GM12878 (cell line): ENCODE data around the gene ETDA. TPM values are rescaled to one million over a fixed set of nuclear protein-coding genes. Genes with fewer than 3 reads are reported as not detected.

Experiments used
- ATAC-seq: fragments of 200-7000 bp; cut with Tn5 transposase; 3 replicates; pipeline ENCODE4 v1.9.1; 2020; ENCODE audit warnings: mild to moderate bottlenecking, moderate library complexity
- BruUV-seq: library from RNA; stranded (reverse); fragments of 400-500 nt; replicated peaks from 2 replicates; lab custom pipeline; 2021; lab: Mats Ljungman, UMichigan
- CTCF ChIA-PET: fragments of 300-600 bp; sonication (Branson Sonifier 250); formaldehyde crosslinking; extraction: SDS; loops from one replicate; lab custom pipeline; 2021; ENCODE audit warnings: inconsistent platforms; lab: Yijun Ruan, JAX
- POLR2A ChIA-PET: fragments of 350-600 bp; formaldehyde crosslinking; extraction: SDS; loops from one replicate; lab custom pipeline; 2021; ENCODE audit warnings: inconsistent platforms; lab: Charles Lee
- RAD21 ChIA-PET: fragments of 300-600 bp; sonication (Branson Sonifier 250); formaldehyde crosslinking; loops from one replicate; lab custom pipeline; 2023; ENCODE audit warnings: antibody characterized with exemption; ENCODE audit not compliant: unreplicated experiment; lab: Charles Lee
- SMC1A ChIA-PET: fragments of 300-600 bp; sonication (Branson Sonifier 250); formaldehyde crosslinking; loops from one replicate; lab custom pipeline; 2023; ENCODE audit not compliant: unreplicated experiment, uncharacterized antibody; lab: Charles Lee
- DNase-seq: peaks from one replicate; pipeline ENCODE4 v3.0.0-alpha.2; 2011; ENCODE audit warnings: low read depth, low spot score
- FAIRE-seq: peaks from 3 replicates; lab custom pipeline; 2011; peaks lifted over from hg19 to GRCh38; lab: Jason Lieb, UNC
- H2AFZ ChIP-seq: 2 replicates; pipeline ENCODE4 v1.6.0; 2011; ENCODE audit warnings: low read depth, low read length, control low read depth; ENCODE audit not compliant: control insufficient read depth
- H3K27ac ChIP-seq: 2 replicates; pipeline ENCODE4 v1.5.1; 2011; ENCODE audit warnings: control low read depth; ENCODE audit not compliant: control insufficient read depth, insufficient read depth
- H3K27me3 ChIP-seq, 2 experiments: replicated peaks in 1 of 2; 2 replicates each; pipeline versions ENCODE4 v1.6.0 to v1.6.1; 2011; ENCODE audit warnings: low read length in 1 of 2; ENCODE audit not compliant: control insufficient read depth in 2 of 2, insufficient read depth in 2 of 2
- H3K36me3 ChIP-seq, 2 experiments: 2 replicates each; pipeline ENCODE4 v1.5.1; 2011; ENCODE audit warnings: low read length in 1 of 2; ENCODE audit not compliant: control insufficient read depth in 2 of 2, insufficient read depth in 2 of 2
- H3K4me1 ChIP-seq: 2 replicates; pipeline ENCODE4 v1.6.1; 2011; ENCODE audit warnings: mild to moderate bottlenecking, low read length, moderate library complexity, mixed read lengths; ENCODE audit not compliant: control insufficient read depth, insufficient read depth
- H3K4me2 ChIP-seq: 2 replicates; pipeline ENCODE4 v1.6.0; 2011; ENCODE audit warnings: control low read depth; ENCODE audit not compliant: control insufficient read depth, insufficient read depth
- H3K4me3 ChIP-seq: fragments of 200-600 bp; sonication (generic); 2 replicates; pipeline ENCODE4 v1.5.1; 2016
- H3K79me2 ChIP-seq: 2 replicates; pipeline ENCODE4 v1.6.0; 2011; ENCODE audit warnings: low read length; ENCODE audit not compliant: control insufficient read depth, insufficient read depth
- H3K9ac ChIP-seq: 2 replicates; pipeline ENCODE4 v1.8.0; 2011; ENCODE audit warnings: low read length, control low read depth, mixed read lengths; ENCODE audit not compliant: control insufficient read depth, insufficient read depth
- H3K9me3 ChIP-seq: replicated peaks from 3 replicates; pipeline ENCODE4 v1.5.1; 2011; ENCODE audit warnings: mild to moderate bottlenecking, low read length; ENCODE audit not compliant: control insufficient read depth, insufficient read depth
- H4K20me1 ChIP-seq: 2 replicates; pipeline ENCODE4 v1.6.0; 2011; ENCODE audit not compliant: control insufficient read depth, insufficient read depth
- ATF7 ChIP-seq: fragments of 450-650 bp; IDR thresholded peaks from 2 replicates; pipeline ENCODE4 v1.6.1; 2016; ENCODE audit warnings: low read depth, mild to moderate bottlenecking
- DPF2 ChIP-seq: fragments of 450-650 bp; IDR thresholded peaks from 2 replicates; pipeline ENCODE4 v1.6.1; 2017; ENCODE audit warnings: mild to moderate bottlenecking
- ESRRA ChIP-seq: IDR thresholded peaks from 2 replicates; pipeline ENCODE4 v1.6.1; 2012; ENCODE audit warnings: mild to moderate bottlenecking, low read length, improper control_type of control experiment
- EZH2 ChIP-seq: IDR thresholded peaks from 2 replicates; pipeline ENCODE4 v1.6.1; 2012; ENCODE audit warnings: low read depth, mild to moderate bottlenecking, control low read depth, inconsistent platforms, low read length, borderline replicate concordance; ENCODE audit not compliant: control insufficient read depth
- HDAC2 ChIP-seq: fragments of 200-600 bp; sonication (generic); IDR thresholded peaks from 2 replicates; pipeline ENCODE4 v1.6.1; 2017
- NFYB ChIP-seq: IDR thresholded peaks from 2 replicates; pipeline ENCODE4 v1.6.1; 2011; ENCODE audit warnings: low read depth, mild to moderate bottlenecking, low read length, improper control_type of control experiment, moderate library complexity; ENCODE audit not compliant: insufficient read depth
- POLR2AphosphoS2 ChIP-seq: IDR thresholded peaks from 2 replicates; pipeline ENCODE4 v1.6.1; 2011; ENCODE audit warnings: low read depth, mild to moderate bottlenecking, low read length, improper control_type of control experiment, moderate library complexity
- RCOR1 ChIP-seq: conservative IDR thresholded peaks from 2 replicates; pipeline ENCODE4 v1.6.1; 2012; ENCODE audit warnings: low read depth, low read length, improper control_type of control experiment
- SKIL ChIP-seq: fragments of 450-650 bp; IDR thresholded peaks from 2 replicates; pipeline ENCODE4 v1.6.1; 2017; ENCODE audit warnings: mild to moderate bottlenecking, low read depth, inconsistent platforms; ENCODE audit not compliant: poor library complexity, severe bottlenecking
- SMAD5 ChIP-seq: IDR thresholded peaks from 2 replicates; pipeline ENCODE4 v1.6.1; 2016; ENCODE audit warnings: antibody characterized with exemption, low read depth
- SMARCA5 ChIP-seq: fragments of 450-650 bp; IDR thresholded peaks from 2 replicates; pipeline ENCODE4 v1.6.1; 2017; ENCODE audit warnings: mild to moderate bottlenecking
- WGBS: methylation state at CpG from one replicate; pipeline ENCODE4 v1.1.6; 2016; ENCODE audit warnings: low lambda C conversion rate; ENCODE audit not compliant: insufficient replicate concordance, insufficient coverage; ENCODE audit errors: missing lambda C conversion rate; 5-methylcytosine and 5-hydroxymethylcytosine counted together
- in situ Hi-C: fragments of 300-500 bp; cut with MboI; formaldehyde crosslinking; loops from 9 replicates; pipeline ENCODE4 v1.14.3; 2018; ENCODE audit warnings: mixed read lengths
- intact Hi-C: fragments of 100-400 bp; cut with micrococcal nuclease; formaldehyde crosslinking; loops from one replicate; pipeline ENCODE4 v1.14.2; 2022; ENCODE audit not compliant: unreplicated experiment
- polyA plus RNA-seq, 11 experiments: library from polyadenylated mRNA; depleted of rRNA in 4 of 11; unstranded in 6 of 11; stranded (reverse) in 5 of 11; fragments of >200 nt; fragmentation: Nextera tagmentation in 4 of 11; fragmentation: Illumina TruSeq in 1 of 11; extraction: Ambion mirVana in 4 of 11; extraction: Trizol in 1 of 11; gene quantifications; 1 replicate in 1 of 11; 2 replicates in 10 of 11; pipeline versions ENCODE4 v1.2.1 to v1.2.3, GENCODE V29; 2011 to 2016; ENCODE audit warnings: inconsistent platforms in 2 of 11, missing spikeins in 2 of 11, low read depth in 1 of 11
- total RNA-seq, 4 experiments: library from RNA; depleted of rRNA in 3 of 4; stranded (reverse); fragments of >200 nt in 3 of 4; fragmentation: Illumina TruSeq in 1 of 4; extraction: Trizol in 1 of 4; gene quantifications; 2 replicates each; pipeline versions ENCODE4 v1.2.1 to v1.2.3, GENCODE V29; 2013 to 2021
- TF ChIP-seq, protein P1 (sequence below): fragments of 450-650 bp; formaldehyde crosslinking; IDR thresholded peaks from 2 replicates; pipeline ENCODE4 v1.4.0; 2020; ENCODE audit warnings: mild to moderate bottlenecking, moderate library complexity

The ETDA gene
- total and polyA plus RNA-seq, 10 of the 15 experiments (the other 5 are each of a cell fraction or from before 2014, with no cell fraction given) = not detected

DNA sequence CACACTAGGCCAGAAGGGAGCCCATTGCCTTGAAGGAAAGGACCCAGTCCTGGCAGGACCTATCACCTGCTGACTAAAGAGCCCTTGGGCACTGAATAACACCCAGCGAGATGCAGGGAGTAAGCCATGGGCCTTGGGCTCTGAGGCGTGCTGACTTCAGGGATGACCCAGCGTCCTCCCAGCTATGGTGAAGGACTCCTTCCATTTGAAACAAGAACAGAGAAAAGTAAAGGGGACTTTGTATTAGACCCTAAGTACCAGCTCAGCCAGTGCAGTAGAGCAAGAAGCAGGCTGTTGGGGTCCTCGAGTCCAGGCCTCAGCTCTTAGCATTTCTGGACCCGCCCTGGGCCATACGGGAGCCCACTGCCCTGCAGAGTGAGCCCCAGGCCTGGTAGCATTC, 5.1 kb downstream of the ETDA start:
- H3K27ac ChIP-seq = no peak overlapping the region
- no peaks in the 10 kb centered on the region for H3K27me3 ChIP-seq
- BruUV-seq = no TSS peak
- ChIA-PET SMC1A (no interaction called here), CTCF (no interaction called here), RAD21 (no interaction called here), POLR2A (no interaction called here)
- H3K9ac ChIP-seq = no peak overlapping the region
- WGBS = 15% methylated on average over 6 of the region's 6 CpGs
- H3K4me3 ChIP-seq = no peak overlapping the region
- no peaks in the 10 kb centered on the region for H3K36me3 ChIP-seq
- H3K4me2 ChIP-seq = no peak overlapping the region
- H3K79me2 ChIP-seq = no peaks in the 10 kb centered on the region
- ATAC-seq (no peak), FAIRE-seq (no peak), DNase-seq (no peak)
- no peaks in the 10 kb centered on the region for H4K20me1 ChIP-seq
- no peaks in the 10 kb centered on the region for H3K9me3 ChIP-seq
- no peak overlapping the region for H2AFZ ChIP-seq
- TF ChIP-seq, protein P1, sequence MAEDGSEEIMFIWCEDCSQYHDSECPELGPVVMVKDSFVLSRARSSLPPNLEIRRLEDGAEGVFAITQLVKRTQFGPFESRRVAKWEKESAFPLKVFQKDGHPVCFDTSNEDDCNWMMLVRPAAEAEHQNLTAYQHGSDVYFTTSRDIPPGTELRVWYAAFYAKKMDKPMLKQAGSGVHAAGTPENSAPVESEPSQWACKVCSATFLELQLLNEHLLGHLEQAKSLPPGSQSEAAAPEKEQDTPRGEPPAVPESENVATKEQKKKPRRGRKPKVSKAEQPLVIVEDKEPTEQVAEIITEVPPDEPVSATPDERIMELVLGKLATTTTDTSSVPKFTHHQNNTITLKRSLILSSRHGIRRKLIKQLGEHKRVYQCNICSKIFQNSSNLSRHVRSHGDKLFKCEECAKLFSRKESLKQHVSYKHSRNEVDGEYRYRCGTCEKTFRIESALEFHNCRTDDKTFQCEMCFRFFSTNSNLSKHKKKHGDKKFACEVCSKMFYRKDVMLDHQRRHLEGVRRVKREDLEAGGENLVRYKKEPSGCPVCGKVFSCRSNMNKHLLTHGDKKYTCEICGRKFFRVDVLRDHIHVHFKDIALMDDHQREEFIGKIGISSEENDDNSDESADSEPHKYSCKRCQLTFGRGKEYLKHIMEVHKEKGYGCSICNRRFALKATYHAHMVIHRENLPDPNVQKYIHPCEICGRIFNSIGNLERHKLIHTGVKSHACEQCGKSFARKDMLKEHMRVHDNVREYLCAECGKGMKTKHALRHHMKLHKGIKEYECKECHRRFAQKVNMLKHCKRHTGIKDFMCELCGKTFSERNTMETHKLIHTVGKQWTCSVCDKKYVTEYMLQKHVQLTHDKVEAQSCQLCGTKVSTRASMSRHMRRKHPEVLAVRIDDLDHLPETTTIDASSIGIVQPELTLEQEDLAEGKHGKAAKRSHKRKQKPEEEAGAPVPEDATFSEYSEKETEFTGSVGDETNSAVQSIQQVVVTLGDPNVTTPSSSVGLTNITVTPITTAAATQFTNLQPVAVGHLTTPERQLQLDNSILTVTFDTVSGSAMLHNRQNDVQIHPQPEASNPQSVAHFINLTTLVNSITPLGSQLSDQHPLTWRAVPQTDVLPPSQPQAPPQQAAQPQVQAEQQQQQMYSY (CRISPR knock-in tag) = no peak
- TF ChIP-seq ATF7 = no peak
- no peak for TF ChIP-seq ESRRA
- no peak for TF ChIP-seq RCOR1
- no peak for TF ChIP-seq POLR2AphosphoS2
- no peak for TF ChIP-seq HDAC2
- no peak for TF ChIP-seq EZH2
- no peak for TF ChIP-seq SMAD5
- no peak for TF ChIP-seq DPF2
- TF ChIP-seq SMARCA5 = no peak
- TF ChIP-seq NFYB = no peak
- no peak for TF ChIP-seq SKIL
- H3K4me1 ChIP-seq = no peaks in the 10 kb centered on the region
- intact Hi-C loops (no loop called here), in situ Hi-C loops (no loop called here)
